ENCODE data around the gene C4orf54.

DNA sequence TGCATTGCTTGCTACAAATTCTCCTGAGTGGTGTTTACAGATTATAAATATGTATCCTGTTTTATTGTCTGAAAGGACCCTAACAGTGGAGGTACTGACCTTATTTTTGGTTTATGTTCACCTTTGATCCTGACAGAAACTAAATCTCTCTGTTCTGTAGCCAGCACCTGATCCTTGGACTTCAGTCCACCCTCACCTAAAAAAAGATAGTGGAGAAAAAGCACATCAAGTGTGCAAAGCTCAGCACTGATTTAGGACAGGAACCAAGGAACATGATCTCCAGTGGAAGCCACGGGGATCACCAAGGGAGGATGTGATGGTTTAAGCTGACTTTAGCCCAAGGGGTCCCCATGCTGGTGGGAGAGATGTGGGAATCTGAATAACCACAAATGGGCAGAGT lies 22.3 kb upstream of the C4orf54 start:
- TF ChIP-seq, protein P1, sequence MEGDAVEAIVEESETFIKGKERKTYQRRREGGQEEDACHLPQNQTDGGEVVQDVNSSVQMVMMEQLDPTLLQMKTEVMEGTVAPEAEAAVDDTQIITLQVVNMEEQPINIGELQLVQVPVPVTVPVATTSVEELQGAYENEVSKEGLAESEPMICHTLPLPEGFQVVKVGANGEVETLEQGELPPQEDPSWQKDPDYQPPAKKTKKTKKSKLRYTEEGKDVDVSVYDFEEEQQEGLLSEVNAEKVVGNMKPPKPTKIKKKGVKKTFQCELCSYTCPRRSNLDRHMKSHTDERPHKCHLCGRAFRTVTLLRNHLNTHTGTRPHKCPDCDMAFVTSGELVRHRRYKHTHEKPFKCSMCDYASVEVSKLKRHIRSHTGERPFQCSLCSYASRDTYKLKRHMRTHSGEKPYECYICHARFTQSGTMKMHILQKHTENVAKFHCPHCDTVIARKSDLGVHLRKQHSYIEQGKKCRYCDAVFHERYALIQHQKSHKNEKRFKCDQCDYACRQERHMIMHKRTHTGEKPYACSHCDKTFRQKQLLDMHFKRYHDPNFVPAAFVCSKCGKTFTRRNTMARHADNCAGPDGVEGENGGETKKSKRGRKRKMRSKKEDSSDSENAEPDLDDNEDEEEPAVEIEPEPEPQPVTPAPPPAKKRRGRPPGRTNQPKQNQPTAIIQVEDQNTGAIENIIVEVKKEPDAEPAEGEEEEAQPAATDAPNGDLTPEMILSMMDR (IDR thresholded peaks at IDR 0.05) = no peak
- TF ChIP-seq POLR2A (IDR thresholded peaks at IDR 0.05) = no peak
- TF ChIP-seq POLR2AphosphoS5 (IDR thresholded peaks at IDR 0.05) = no peak
